H1 (cell line): ENCODE measurements around the gene PARP15. TPM values are rescaled to one million over a fixed set of nuclear protein-coding genes. Genes with fewer than 3 reads are reported as not detected.

ENCODE experiments used
- CTCF ChIA-PET: fragments of 300-600 bp; sonication (Branson Sonifier 250); formaldehyde crosslinking; loops from one replicate; lab custom pipeline; 2021; ENCODE audit not compliant: partially characterized antibody; lab: Charles Lee
- POLR2A ChIA-PET: fragments of 300-600 bp; sonication (Branson Sonifier 250); formaldehyde crosslinking; loops from one replicate; lab custom pipeline; 2021; ENCODE audit warnings: inconsistent platforms; ENCODE audit not compliant: partially characterized antibody; lab: Charles Lee
- DNase-seq, 2 experiments: peaks; one replicate each; pipeline versions ENCODE4 v3.0.0 to v3.0.0-alpha.2; 2010 to 2022; ENCODE audit warnings: low spot score in 2 of 2, low read depth in 1 of 2, mixed read lengths in 1 of 2
- FAIRE-seq: peaks from 2 replicates; lab custom pipeline; 2011; peaks lifted over from hg19 to GRCh38; lab: Jason Lieb, UNC
- H2AFZ ChIP-seq: 2 replicates; pipeline ENCODE4 v1.8.1; 2012; ENCODE audit warnings: low read length, inconsistent platforms
- H2AK5ac ChIP-seq: 2 replicates; pipeline ENCODE4 v1.6.1; 2013; ENCODE audit warnings: low read depth, low read length
- H2BK120ac ChIP-seq: replicated peaks from 2 replicates; pipeline ENCODE3; 2013; ENCODE audit warnings: low read depth, low read length, inconsistent platforms
- H2BK12ac ChIP-seq: 2 replicates; pipeline ENCODE4 v1.6.1; 2013; ENCODE audit warnings: low read depth, low read length
- H2BK15ac ChIP-seq: 2 replicates; pipeline ENCODE4 v1.6.1; 2013; ENCODE audit warnings: low read length
- H2BK20ac ChIP-seq: 2 replicates; pipeline ENCODE4 v1.6.1; 2013; ENCODE audit warnings: low read length
- H2BK5ac ChIP-seq: 2 replicates; pipeline ENCODE4 v1.6.1; 2013; ENCODE audit warnings: low read depth, low read length
- H3K14ac ChIP-seq: 2 replicates; pipeline ENCODE4 v1.6.1; 2013; ENCODE audit warnings: inconsistent platforms; ENCODE audit not compliant: insufficient read length
- H3K18ac ChIP-seq: 2 replicates; pipeline ENCODE4 v1.6.1; 2013; ENCODE audit warnings: low read length; ENCODE audit errors: extremely low read depth
- H3K23ac ChIP-seq: 2 replicates; pipeline ENCODE4 v1.6.1; 2013; ENCODE audit warnings: inconsistent platforms; ENCODE audit not compliant: insufficient read length
- H3K23me2 ChIP-seq: 2 replicates; pipeline ENCODE4 v1.6.1; 2013; ENCODE audit warnings: low read depth, low read length
- H3K27ac ChIP-seq: 2 replicates; pipeline ENCODE4 v1.6.1; 2011; ENCODE audit warnings: low read depth, low read length, inconsistent platforms
- H3K27me3 ChIP-seq, 4 experiments: replicated peaks in 1 of 4; 1 replicate in 1 of 4; 2 replicates in 3 of 4; pipeline versions ENCODE4 v1.6.1 to v1.8.1; 2011 to 2013; ENCODE audit warnings: low read length in 3 of 4, mild to moderate bottlenecking in 3 of 4, inconsistent platforms in 2 of 4, mixed read lengths in 2 of 4, moderate library complexity in 1 of 4; ENCODE audit not compliant: control insufficient read depth in 3 of 4, insufficient read depth in 3 of 4; ENCODE audit errors: extremely low read depth in 1 of 4
- H3K36me3 ChIP-seq, 4 experiments: 2 replicates each; pipeline versions ENCODE4 v1.6.1 to v1.8.1; 2011 to 2013; ENCODE audit warnings: mild to moderate bottlenecking in 4 of 4, low read length in 3 of 4, moderate library complexity in 2 of 4, control low read depth in 1 of 4, inconsistent platforms in 1 of 4; ENCODE audit not compliant: insufficient read depth in 4 of 4, control insufficient read depth in 2 of 4
- H3K4ac ChIP-seq: replicated peaks from 2 replicates; pipeline ENCODE3; 2013; ENCODE audit warnings: low read length, low read depth, mixed read lengths, inconsistent platforms; ENCODE audit not compliant: insufficient read length
- H3K4me1 ChIP-seq, 4 experiments: replicated peaks in 1 of 4; 1 replicate in 1 of 4; 2 replicates in 3 of 4; pipeline versions ENCODE4 v1.6.1 to v1.8.1; 2011 to 2013; ENCODE audit warnings: low read length in 3 of 4, inconsistent platforms in 2 of 4, mixed read lengths in 1 of 4; ENCODE audit not compliant: insufficient read depth in 4 of 4, control insufficient read depth in 3 of 4
- H3K4me2 ChIP-seq, 2 experiments: 2 replicates each; pipeline versions ENCODE4 v1.6.1 to v1.8.1; 2011 to 2013; ENCODE audit warnings: low read depth in 2 of 2, low read length in 2 of 2, control low read depth in 1 of 2, inconsistent platforms in 1 of 2, mild to moderate bottlenecking in 1 of 2; ENCODE audit not compliant: insufficient read depth in 1 of 2
- H3K4me3 ChIP-seq, 4 experiments: fragments of 200-600, 300-600 bp in 1 of 4; sonication (generic), shearing (Covaris generic), sonication (Bioruptor Twin) in 1 of 4; 2 replicates each; pipeline versions ENCODE4 v1.5.1 to v1.8.1; 2011 to 2016; ENCODE audit warnings: low read length in 4 of 4, low read depth in 3 of 4, control low read depth in 2 of 4, inconsistent platforms in 2 of 4, mild to moderate bottlenecking in 2 of 4, mixed read lengths in 1 of 4, moderate library complexity in 1 of 4; ENCODE audit not compliant: insufficient read depth in 2 of 4; ENCODE audit errors: extremely low read depth in 1 of 4
- H3K56ac ChIP-seq: replicated peaks from 2 replicates; pipeline ENCODE3; 2013; ENCODE audit warnings: low read depth, mild to moderate bottlenecking, mixed read lengths, low read length, inconsistent platforms; ENCODE audit not compliant: insufficient read length
- H3K79me1 ChIP-seq: 2 replicates; pipeline ENCODE4 v1.6.1; 2013; ENCODE audit warnings: low read depth, low read length, control low read depth
- H3K79me2 ChIP-seq, 2 experiments: 2 replicates each; pipeline versions ENCODE4 v1.6.1 to v1.8.1; 2012 to 2013; ENCODE audit warnings: low read length in 2 of 2, mild to moderate bottlenecking in 2 of 2, inconsistent platforms in 1 of 2; ENCODE audit not compliant: insufficient read depth in 2 of 2, control insufficient read depth in 1 of 2
- H3K9ac ChIP-seq, 4 experiments: replicated peaks in 1 of 4; 1 replicate in 1 of 4; 2 replicates in 3 of 4; pipeline versions ENCODE4 v1.6.1 to v1.8.1; 2011 to 2013; ENCODE audit warnings: low read depth in 3 of 4, low read length in 3 of 4, control low read depth in 2 of 4, mild to moderate bottlenecking in 2 of 4, moderate library complexity in 2 of 4, inconsistent platforms in 1 of 4; ENCODE audit errors: extremely low read depth in 1 of 4
- H3K9me3 ChIP-seq, 2 experiments: 2 replicates each; pipeline versions ENCODE4 v1.6.1 to v1.8.1; 2012 to 2013; ENCODE audit warnings: mild to moderate bottlenecking in 2 of 2, moderate library complexity in 2 of 2, control low read depth in 1 of 2, inconsistent platforms in 1 of 2, low read depth in 1 of 2, low read length in 1 of 2, mixed read lengths in 1 of 2; ENCODE audit not compliant: insufficient read depth in 2 of 2
- H4K20me1 ChIP-seq, 2 experiments: replicated peaks in 1 of 2; 2 replicates each; pipeline versions ENCODE3 to v1.8.1; 2011 to 2013; ENCODE audit warnings: inconsistent platforms in 2 of 2, low read length in 2 of 2, mild to moderate bottlenecking in 1 of 2; ENCODE audit not compliant: insufficient read depth in 2 of 2, control insufficient read depth in 1 of 2
- H4K5ac ChIP-seq: 2 replicates; pipeline ENCODE4 v1.6.1; 2013; ENCODE audit warnings: low read length, low read depth, mixed read lengths, inconsistent platforms; ENCODE audit not compliant: insufficient read length
- H4K8ac ChIP-seq: 2 replicates; pipeline ENCODE4 v1.8.0; 2013; ENCODE audit warnings: mild to moderate bottlenecking, moderate library complexity, low read length, inconsistent platforms; ENCODE audit not compliant: insufficient read depth; ENCODE audit errors: extremely low read depth
- H4K91ac ChIP-seq: replicated peaks from 2 replicates; pipeline ENCODE3; 2013; ENCODE audit warnings: low read length, mixed read lengths, inconsistent platforms; ENCODE audit not compliant: insufficient read length
- CTBP2 ChIP-seq: IDR thresholded peaks from 2 replicates; pipeline ENCODE4 v1.7.0; 2011; ENCODE audit warnings: borderline replicate concordance, mild to moderate bottlenecking, moderate library complexity, mixed read lengths, low read length; ENCODE audit not compliant: insufficient read depth, insufficient read length
- RFX5 ChIP-seq: IDR thresholded peaks from 2 replicates; pipeline ENCODE4 v1.6.1; 2011; ENCODE audit warnings: low read depth, low read length, improper control_type of control experiment, borderline replicate concordance
- SUZ12 ChIP-seq: fragments of 200-600 bp; sonication (generic); IDR thresholded peaks from 2 replicates; pipeline ENCODE4 v1.6.1; 2012; ENCODE audit warnings: mild to moderate bottlenecking, inconsistent platforms, low read length, moderate library complexity, mixed read lengths
- WGBS, 2 experiments: shearing (Covaris generic) in 1 of 2; methylation state at CpG; one replicate each; pipeline versions ENCODE4 v1.1.6 to v1.1.7; 2013 to 2015; ENCODE audit warnings: low lambda C conversion rate in 2 of 2, mixed read lengths in 2 of 2, inconsistent platforms in 1 of 2, low coverage in 1 of 2, missing lambda C conversion rate in 1 of 2; ENCODE audit not compliant: insufficient replicate concordance in 2 of 2, insufficient coverage in 1 of 2, insufficient read length in 1 of 2; ENCODE audit errors: extremely low coverage in 1 of 2, missing lambda C conversion rate in 1 of 2; 5-methylcytosine and 5-hydroxymethylcytosine counted together
- polyA plus RNA-seq, 7 experiments: library from polyadenylated mRNA; depleted of rRNA in 3 of 7; stranded (reverse) in 5 of 7; unstranded in 2 of 7; fragments of >200 nt in 5 of 7; fragments of 200-250 nt in 2 of 7; gene quantifications; 1 replicate in 5 of 7; 2 replicates in 1 of 7; 4 replicates in 1 of 7; pipeline versions ENCODE4 v1.2.1 to v1.2.3, GENCODE V29; 2011 to 2013; ENCODE audit warnings: missing spikeins in 2 of 7, mixed read lengths in 2 of 7
- total RNA-seq: library from RNA; stranded (reverse); fragmentation: NEBNext Ultra II Directional; extraction: Animal tissue kit (Norgen Biotek cat#: 25700); gene quantifications from 2 replicates; pipeline ENCODE4 v1.2.1, GENCODE V29; 2021

PARP15 gene
- total and polyA plus RNA-seq, 2 of the 8 experiments (the other 6 are each of a cell fraction or from before 2014, with no cell fraction given): 0.37 to 0.45 TPM

DNA sequence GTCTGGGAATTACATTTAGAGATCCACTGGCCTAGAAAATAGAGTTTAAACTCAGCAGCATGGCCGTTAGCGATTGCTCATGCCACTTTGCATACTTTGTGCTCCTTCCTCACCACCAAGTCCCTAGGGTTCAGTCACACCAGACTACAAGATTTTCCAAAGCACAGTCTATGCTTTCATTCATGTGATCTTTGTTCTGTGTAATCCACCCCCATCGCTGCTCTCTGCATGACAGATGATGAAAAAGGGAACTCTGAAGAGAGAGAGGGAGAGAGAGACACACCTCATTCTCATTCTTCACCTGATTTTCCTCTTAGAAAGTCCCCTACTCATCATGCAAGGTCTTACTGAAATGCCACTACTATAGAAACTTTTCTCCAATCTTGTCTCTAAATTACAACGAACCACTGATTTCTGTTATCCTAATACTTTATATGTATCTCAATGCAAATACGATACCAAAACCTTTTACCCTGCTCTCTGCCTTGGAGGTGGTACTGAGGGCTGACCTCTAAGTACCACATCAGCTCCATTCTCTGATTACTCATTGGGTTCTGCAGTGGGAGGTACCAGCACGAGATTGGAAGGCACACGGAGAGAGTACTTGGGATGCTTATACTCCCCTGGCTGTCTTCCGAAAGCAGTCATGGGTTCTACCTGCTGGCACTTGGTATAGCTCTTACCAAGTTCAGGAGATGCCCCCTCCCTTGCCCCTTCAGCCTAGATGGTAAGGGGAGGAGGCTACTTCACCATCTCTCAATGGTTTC, 1.1 kb upstream of the PARP15 start:
- no peak for DNase-seq
- H3K4me1 ChIP-seq: peaks cover 2 to 3% (median 2%) of the 10 kb centered on the region in 4 experiments; a peak in 4 of 7 replicates
- H3K27me3 ChIP-seq: peaks cover 0 to 10% (median 7%) of the 10 kb centered on the region in 4 experiments; a peak in 4 of 7 replicates
- H4K5ac ChIP-seq: no peak overlapping the region
- no peaks in the 10 kb centered on the region; the same call in 1 of the 2 replicates for H3K23me2 ChIP-seq
- H2BK5ac ChIP-seq: no peak overlapping the region
- no peak overlapping the region for H3K9ac ChIP-seq
- no peak overlapping the region for H2AK5ac ChIP-seq
- TF ChIP-seq RFX5 (no peak), SUZ12 (no peak), CTBP2 (no peak)
- 0 out of 2 replicates have a peak overlapping the region, but pooled peaks have one; percentile 7 for H2AFZ ChIP-seq
- H3K18ac ChIP-seq: no peak overlapping the region
- no peaks in the 10 kb centered on the region for H3K79me1 ChIP-seq
- H2BK120ac ChIP-seq: no peak overlapping the region
- H3K27ac ChIP-seq: no peak overlapping the region
- H2BK15ac ChIP-seq: no peak overlapping the region
- no peaks in the 10 kb centered on the region for H4K20me1 ChIP-seq
- ChIA-PET POLR2A (interaction anchor here (0.6 kb wide), 1 partner anchor 23 kb away, joined by 3 read pairs; no protein-coding TSS in a partner anchor), CTCF (interaction anchor here (1.0 to 1.4 kb wide), 2 partner anchors 45 to 103 kb away, joined by 3 read pairs; no protein-coding TSS in a partner anchor)
- no peak overlapping the region for H2BK20ac ChIP-seq
- no peak overlapping the region; a peak in 1 of 4 replicates for H3K4me2 ChIP-seq
- no peak overlapping the region for H4K8ac ChIP-seq
- H3K36me3 ChIP-seq: no peaks in the 10 kb centered on the region
- no peak overlapping the region for H3K4me3 ChIP-seq
- no peak overlapping the region for H3K56ac ChIP-seq
- H3K14ac ChIP-seq: no peak overlapping the region
- no peaks in the 10 kb centered on the region for H3K9me3 ChIP-seq
- no peak overlapping the region for H4K91ac ChIP-seq
- WGBS, 2 experiments: 83% methylated on average over 8 of the region's 8 CpGs; no CpG with 5 or more reads in 1 of the 2 experiments
- H3K79me2 ChIP-seq: no peaks in the 10 kb centered on the region
- H3K23ac ChIP-seq: no peak overlapping the region
- H2BK12ac ChIP-seq: no peak overlapping the region
- no peak overlapping the region for H3K4ac ChIP-seq
- FAIRE-seq: no peak
